Measurements from ENCODE around the gene MAML2. TPM values are rescaled to one million over a fixed set of nuclear protein-coding genes. Genes with fewer than 3 reads are reported as not detected.

The MAML2 gene
- total and polyA plus RNA-seq, 9 of the 15 experiments (the other 6 are each of a cell fraction or from before 2014, with no cell fraction given) = 0.79 to 6.8 (median 4.8) TPM

DNA sequence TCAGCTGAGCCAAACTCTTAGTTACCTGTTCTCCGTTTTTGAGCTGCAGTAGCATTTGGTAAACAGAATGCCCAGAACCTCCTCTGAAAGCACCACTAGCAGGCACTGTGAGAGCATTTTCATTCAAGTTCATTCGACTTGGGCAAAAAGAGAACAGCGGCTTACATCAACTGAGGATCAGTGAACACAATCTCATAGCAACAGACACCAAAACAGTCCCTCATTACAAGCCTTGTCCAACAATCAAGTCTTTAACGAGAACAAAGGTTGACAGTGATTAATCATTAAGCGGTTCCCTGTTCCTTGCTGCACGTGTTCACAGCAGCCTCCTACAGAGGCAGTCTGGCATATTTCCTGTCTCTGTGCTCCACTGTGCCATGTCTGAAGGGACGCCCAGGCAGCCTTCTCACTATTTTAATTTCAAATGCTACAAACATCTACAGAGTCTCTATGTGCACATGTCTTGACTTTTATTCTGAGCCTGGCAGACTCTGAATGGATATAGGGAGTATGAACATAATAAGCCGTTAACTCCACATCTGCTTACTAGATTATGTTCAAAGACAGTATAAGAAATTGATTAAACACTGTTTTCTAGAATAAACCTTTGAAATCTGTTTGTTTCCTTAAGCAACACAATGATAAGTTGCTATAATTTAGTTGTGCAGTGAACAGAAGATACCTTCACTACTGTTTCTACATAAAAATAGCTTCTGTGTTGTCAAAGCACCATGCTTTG lies 330.7 kb downstream of the MAML2 start (continued):
- TF ChIP-seq, protein P1, sequence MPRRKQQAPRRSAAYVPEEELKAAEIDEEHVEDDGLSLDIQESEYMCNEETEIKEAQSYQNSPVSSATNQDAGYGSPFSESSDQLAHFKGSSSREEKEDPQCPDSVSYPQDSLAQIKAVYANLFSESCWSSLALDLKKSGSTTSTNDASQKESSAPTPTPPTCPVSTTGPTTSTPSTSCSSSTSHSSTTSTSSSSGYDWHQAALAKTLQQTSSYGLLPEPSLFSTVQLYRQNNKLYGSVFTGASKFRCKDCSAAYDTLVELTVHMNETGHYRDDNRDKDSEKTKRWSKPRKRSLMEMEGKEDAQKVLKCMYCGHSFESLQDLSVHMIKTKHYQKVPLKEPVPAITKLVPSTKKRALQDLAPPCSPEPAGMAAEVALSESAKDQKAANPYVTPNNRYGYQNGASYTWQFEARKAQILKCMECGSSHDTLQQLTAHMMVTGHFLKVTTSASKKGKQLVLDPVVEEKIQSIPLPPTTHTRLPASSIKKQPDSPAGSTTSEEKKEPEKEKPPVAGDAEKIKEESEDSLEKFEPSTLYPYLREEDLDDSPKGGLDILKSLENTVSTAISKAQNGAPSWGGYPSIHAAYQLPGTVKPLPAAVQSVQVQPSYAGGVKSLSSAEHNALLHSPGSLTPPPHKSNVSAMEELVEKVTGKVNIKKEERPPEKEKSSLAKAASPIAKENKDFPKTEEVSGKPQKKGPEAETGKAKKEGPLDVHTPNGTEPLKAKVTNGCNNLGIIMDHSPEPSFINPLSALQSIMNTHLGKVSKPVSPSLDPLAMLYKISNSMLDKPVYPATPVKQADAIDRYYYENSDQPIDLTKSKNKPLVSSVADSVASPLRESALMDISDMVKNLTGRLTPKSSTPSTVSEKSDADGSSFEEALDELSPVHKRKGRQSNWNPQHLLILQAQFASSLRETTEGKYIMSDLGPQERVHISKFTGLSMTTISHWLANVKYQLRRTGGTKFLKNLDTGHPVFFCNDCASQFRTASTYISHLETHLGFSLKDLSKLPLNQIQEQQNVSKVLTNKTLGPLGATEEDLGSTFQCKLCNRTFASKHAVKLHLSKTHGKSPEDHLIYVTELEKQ (CRISPR knock-in tag; IDR thresholded peaks at IDR 0.05) = no peak
- TF ChIP-seq ZNF507 (tag; conservative IDR thresholded peaks at IDR 0.05) = no peak
- TF ChIP-seq MYBL2 (IDR thresholded peaks at IDR 0.05; ENCODE audit: low read depth) = no peak
- no peak for TF ChIP-seq MYBL2 (CRISPR knock-in tag; IDR thresholded peaks at IDR 0.05; ENCODE audit: borderline replicate concordance)
- TF ChIP-seq, protein P2, sequence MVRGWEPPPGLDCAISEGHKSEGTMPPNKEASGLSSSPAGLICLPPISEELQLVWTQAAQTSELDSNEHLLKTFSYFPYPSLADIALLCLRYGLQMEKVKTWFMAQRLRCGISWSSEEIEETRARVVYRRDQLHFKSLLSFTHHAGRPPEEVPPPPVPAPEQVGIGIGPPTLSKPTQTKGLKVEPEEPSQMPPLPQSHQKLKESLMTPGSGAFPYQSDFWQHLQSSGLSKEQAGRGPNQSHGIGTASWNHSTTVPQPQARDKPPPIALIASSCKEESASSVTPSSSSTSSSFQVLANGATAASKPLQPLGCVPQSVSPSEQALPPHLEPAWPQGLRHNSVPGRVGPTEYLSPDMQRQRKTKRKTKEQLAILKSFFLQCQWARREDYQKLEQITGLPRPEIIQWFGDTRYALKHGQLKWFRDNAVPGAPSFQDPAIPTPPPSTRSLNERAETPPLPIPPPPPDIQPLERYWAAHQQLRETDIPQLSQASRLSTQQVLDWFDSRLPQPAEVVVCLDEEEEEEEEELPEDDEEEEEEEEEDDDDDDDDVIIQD (CRISPR knock-in tag; IDR thresholded peaks at IDR 0.05) = no peak
- TF ChIP-seq NONO (IDR thresholded peaks at IDR 0.05; ENCODE audit: low read depth in 2 of 2, low read length in 1 of 2) = no peak
- TF ChIP-seq, protein P3, sequence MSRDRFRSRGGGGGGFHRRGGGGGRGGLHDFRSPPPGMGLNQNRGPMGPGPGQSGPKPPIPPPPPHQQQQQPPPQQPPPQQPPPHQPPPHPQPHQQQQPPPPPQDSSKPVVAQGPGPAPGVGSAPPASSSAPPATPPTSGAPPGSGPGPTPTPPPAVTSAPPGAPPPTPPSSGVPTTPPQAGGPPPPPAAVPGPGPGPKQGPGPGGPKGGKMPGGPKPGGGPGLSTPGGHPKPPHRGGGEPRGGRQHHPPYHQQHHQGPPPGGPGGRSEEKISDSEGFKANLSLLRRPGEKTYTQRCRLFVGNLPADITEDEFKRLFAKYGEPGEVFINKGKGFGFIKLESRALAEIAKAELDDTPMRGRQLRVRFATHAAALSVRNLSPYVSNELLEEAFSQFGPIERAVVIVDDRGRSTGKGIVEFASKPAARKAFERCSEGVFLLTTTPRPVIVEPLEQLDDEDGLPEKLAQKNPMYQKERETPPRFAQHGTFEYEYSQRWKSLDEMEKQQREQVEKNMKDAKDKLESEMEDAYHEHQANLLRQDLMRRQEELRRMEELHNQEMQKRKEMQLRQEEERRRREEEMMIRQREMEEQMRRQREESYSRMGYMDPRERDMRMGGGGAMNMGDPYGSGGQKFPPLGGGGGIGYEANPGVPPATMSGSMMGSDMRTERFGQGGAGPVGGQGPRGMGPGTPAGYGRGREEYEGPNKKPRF (IDR thresholded peaks at IDR 0.05; ENCODE audit: low read depth, low read length) = no peak
- no peak for TF ChIP-seq ZNF146 (CRISPR knock-in tag; IDR thresholded peaks at IDR 0.05; ENCODE audit: unreplicated experiment)
- TF ChIP-seq, protein P4, sequence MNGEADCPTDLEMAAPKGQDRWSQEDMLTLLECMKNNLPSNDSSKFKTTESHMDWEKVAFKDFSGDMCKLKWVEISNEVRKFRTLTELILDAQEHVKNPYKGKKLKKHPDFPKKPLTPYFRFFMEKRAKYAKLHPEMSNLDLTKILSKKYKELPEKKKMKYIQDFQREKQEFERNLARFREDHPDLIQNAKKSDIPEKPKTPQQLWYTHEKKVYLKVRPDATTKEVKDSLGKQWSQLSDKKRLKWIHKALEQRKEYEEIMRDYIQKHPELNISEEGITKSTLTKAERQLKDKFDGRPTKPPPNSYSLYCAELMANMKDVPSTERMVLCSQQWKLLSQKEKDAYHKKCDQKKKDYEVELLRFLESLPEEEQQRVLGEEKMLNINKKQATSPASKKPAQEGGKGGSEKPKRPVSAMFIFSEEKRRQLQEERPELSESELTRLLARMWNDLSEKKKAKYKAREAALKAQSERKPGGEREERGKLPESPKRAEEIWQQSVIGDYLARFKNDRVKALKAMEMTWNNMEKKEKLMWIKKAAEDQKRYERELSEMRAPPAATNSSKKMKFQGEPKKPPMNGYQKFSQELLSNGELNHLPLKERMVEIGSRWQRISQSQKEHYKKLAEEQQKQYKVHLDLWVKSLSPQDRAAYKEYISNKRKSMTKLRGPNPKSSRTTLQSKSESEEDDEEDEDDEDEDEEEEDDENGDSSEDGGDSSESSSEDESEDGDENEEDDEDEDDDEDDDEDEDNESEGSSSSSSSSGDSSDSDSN (IDR thresholded peaks at IDR 0.05; ENCODE audit: borderline replicate concordance in 1 of 2, low read depth in 2 of 2, low read length in 2 of 2) = no peak
- TF ChIP-seq, protein P5, sequence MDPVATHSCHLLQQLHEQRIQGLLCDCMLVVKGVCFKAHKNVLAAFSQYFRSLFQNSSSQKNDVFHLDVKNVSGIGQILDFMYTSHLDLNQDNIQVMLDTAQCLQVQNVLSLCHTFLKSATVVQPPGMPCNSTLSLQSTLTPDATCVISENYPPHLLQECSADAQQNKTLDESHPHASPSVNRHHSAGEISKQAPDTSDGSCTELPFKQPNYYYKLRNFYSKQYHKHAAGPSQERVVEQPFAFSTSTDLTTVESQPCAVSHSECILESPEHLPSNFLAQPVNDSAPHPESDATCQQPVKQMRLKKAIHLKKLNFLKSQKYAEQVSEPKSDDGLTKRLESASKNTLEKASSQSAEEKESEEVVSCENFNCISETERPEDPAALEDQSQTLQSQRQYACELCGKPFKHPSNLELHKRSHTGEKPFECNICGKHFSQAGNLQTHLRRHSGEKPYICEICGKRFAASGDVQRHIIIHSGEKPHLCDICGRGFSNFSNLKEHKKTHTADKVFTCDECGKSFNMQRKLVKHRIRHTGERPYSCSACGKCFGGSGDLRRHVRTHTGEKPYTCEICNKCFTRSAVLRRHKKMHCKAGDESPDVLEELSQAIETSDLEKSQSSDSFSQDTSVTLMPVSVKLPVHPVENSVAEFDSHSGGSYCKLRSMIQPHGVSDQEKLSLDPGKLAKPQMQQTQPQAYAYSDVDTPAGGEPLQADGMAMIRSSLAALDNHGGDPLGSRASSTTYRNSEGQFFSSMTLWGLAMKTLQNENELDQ (CRISPR knock-in tag; IDR thresholded peaks at IDR 0.05; ENCODE audit: borderline replicate concordance) = no peak
- TF ChIP-seq PCBP1 (IDR thresholded peaks at IDR 0.05; ENCODE audit: low read depth, low read length, poor library complexity, severe bottlenecking) = no peak

All from K562 (cell line).